Neural progenitor cell (in vitro differentiated cells): ENCODE data around the gene TMEM175. TPM values are rescaled to one million over a fixed set of nuclear protein-coding genes. Genes with fewer than 3 reads are reported as not detected.
"Not testable (repeated sequence)": the region's sequence is repeated elsewhere in the genome, so short reads cannot be mapped to it uniquely, and the experiment has no call there.

ENCODE experiments used
- DNase-seq: peaks from one replicate; pipeline ENCODE4 v3.0.0-alpha.2; 2016; ENCODE audit warnings: low spot score
- H2AFZ ChIP-seq: fragments of 200-600 bp; sonication (generic); replicated peaks from 2 replicates; pipeline ENCODE4 v1.6.1; 2016; ENCODE audit warnings: antibody characterized with exemption
- H3F3A ChIP-seq: fragments of 200-600 bp; sonication (generic); 2 replicates; pipeline ENCODE4 v1.6.1; 2016; ENCODE audit warnings: antibody characterized with exemption, low read depth
- H3K27ac ChIP-seq: fragments of 200-600 bp; sonication (generic); 2 replicates; pipeline ENCODE4 v1.5.1; 2016; ENCODE audit warnings: mild to moderate bottlenecking
- H3K27me3 ChIP-seq: fragments of 200-600 bp; sonication (generic); 2 replicates; pipeline ENCODE4 v1.6.1; 2016; ENCODE audit warnings: mild to moderate bottlenecking, moderate library complexity
- H3K36me3 ChIP-seq: fragments of 200-600 bp; sonication (generic); 2 replicates; pipeline ENCODE4 v1.5.1; 2016
- H3K4me1 ChIP-seq: fragments of 200-600 bp; sonication (generic); 2 replicates; pipeline ENCODE4 v1.6.1; 2016; ENCODE audit warnings: mixed run types
- H3K4me2 ChIP-seq: fragments of 200-600 bp; sonication (generic); 2 replicates; pipeline ENCODE4 v1.6.1; 2016
- H3K4me3 ChIP-seq: fragments of 200-600 bp; sonication (generic); 2 replicates; pipeline ENCODE4 v1.5.1; 2016
- H3K79me2 ChIP-seq: fragments of 200-600 bp; sonication (generic); 2 replicates; pipeline ENCODE4 v1.6.1; 2016; ENCODE audit warnings: low read depth
- H3K9ac ChIP-seq: fragments of 200-600 bp; sonication (generic); 2 replicates; pipeline ENCODE4 v1.6.1; 2016
- H3K9me3 ChIP-seq: fragments of 200-600 bp; sonication (generic); 2 replicates; pipeline ENCODE4 v1.5.1; 2016; ENCODE audit warnings: low read depth
- H4K20me1 ChIP-seq: fragments of 200-600 bp; sonication (generic); 2 replicates; pipeline ENCODE4 v1.6.1; 2016; ENCODE audit warnings: low read depth
- H3K27ac Mint-ChIP-seq: 3 replicates; pipeline ENCODE4 v1.8.0; 2021; ENCODE audit warnings: mixed read lengths
- H3K27me3 Mint-ChIP-seq: 2 replicates; pipeline ENCODE4 v1.8.0; 2022; ENCODE audit warnings: low read depth, mild to moderate bottlenecking, inconsistent platforms, moderate library complexity, mixed read lengths; ENCODE audit not compliant: insufficient read depth
- H3K36me3 Mint-ChIP-seq: 3 replicates; pipeline ENCODE4 v1.8.0; 2021; ENCODE audit warnings: mixed read lengths
- H3K4me1 Mint-ChIP-seq: 3 replicates; pipeline ENCODE4 v1.8.0; 2021; ENCODE audit warnings: mixed read lengths
- H3K4me3 Mint-ChIP-seq: 3 replicates; pipeline ENCODE4 v1.8.0; 2021; ENCODE audit warnings: mild to moderate bottlenecking, moderate library complexity, mixed read lengths
- H3K9me3 Mint-ChIP-seq: 3 replicates; pipeline ENCODE4 v1.8.0; 2020; ENCODE audit warnings: mixed read lengths
- CTCF ChIP-seq: fragments of 200-600 bp; sonication (generic); IDR thresholded peaks from 2 replicates; pipeline ENCODE4 v1.5.1; 2017; ENCODE audit warnings: antibody characterized with exemption, mild to moderate bottlenecking
- EZH2 ChIP-seq: fragments of 200-600 bp; sonication (generic); IDR thresholded peaks from 2 replicates; pipeline ENCODE4 v1.6.1; 2017; ENCODE audit warnings: antibody characterized with exemption, mild to moderate bottlenecking, moderate library complexity
- EZH2phosphoT487 ChIP-seq: fragments of 200-600 bp; sonication (generic); IDR thresholded peaks from 2 replicates; pipeline ENCODE4 v1.6.1; 2017; ENCODE audit warnings: antibody characterized with exemption
- total RNA-seq: library from RNA; depleted of rRNA; stranded (reverse); fragments of >200 nt; gene quantifications from 2 replicates; pipeline ENCODE4 v1.2.3, GENCODE V29; 2015; ENCODE audit warnings: low replicate concordance

TMEM175 gene
- total RNA-seq, 1 donor from 2014 or later: 4.4 TPM

DNA sequence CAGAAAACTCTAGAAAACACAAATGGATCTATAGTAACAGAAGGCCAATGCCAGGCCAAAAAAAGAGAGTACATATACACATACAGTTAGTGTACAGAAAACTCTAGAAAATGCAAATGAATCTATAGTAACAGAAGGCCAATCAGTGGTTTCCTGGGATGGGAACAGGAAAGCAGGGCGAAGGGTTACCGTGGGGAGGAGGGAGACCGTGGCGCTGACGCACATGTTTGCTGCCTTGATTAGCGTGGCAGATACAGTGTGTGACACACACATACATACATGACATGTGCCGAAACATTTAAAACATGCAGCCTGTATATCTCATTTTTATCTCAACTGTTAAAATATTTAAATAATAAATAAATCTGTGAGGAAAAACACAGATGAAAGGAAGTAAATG, 14.8 kb upstream of the TMEM175 start:
- H3K9me3 Mint-ChIP-seq: no peaks in the 10 kb centered on the region
- peaks cover 9% of the 10 kb centered on the region for H3K4me1 Mint-ChIP-seq
- peaks cover 12% of the 10 kb centered on the region for H4K20me1 ChIP-seq

GRCh38 chr4:917992-918391, 14.3 kb upstream of the TMEM175 start:
- TF ChIP-seq CTCF: no peak
- TF ChIP-seq EZH2: no peak
- no peak for TF ChIP-seq EZH2phosphoT487
- Mint-ChIP-seq H3K4me3 (no peak overlapping the region), H3K27me3 (peaks cover 2% of the 10 kb centered on the region), H3K36me3 (peaks cover 13% of the 10 kb centered on the region), H3K4me1 (peaks cover 5% of the 10 kb centered on the region), H3K9me3 (no peaks in the 10 kb centered on the region), H3K27ac (no peak overlapping the region)
- H3K9me3 ChIP-seq: no peaks in the 10 kb centered on the region
- H3K27me3 ChIP-seq: no peaks in the 10 kb centered on the region
- no peak overlapping the region for H3K4me3 ChIP-seq
- H4K20me1 ChIP-seq: peaks cover 12% of the 10 kb centered on the region
- no peak for DNase-seq
- no peak overlapping the region for H2AFZ ChIP-seq
- no peak overlapping the region for H3K9ac ChIP-seq
- peaks cover 74% of the 10 kb centered on the region for H3K79me2 ChIP-seq
- no peaks in the 10 kb centered on the region for H3F3A ChIP-seq
- H3K27ac ChIP-seq: no peak overlapping the region
- no peak overlapping the region for H3K4me2 ChIP-seq
- H3K36me3 ChIP-seq: no peaks in the 10 kb centered on the region
- no peaks in the 10 kb centered on the region for H3K4me1 ChIP-seq

More for the DNA sequence above, 14.8 kb upstream of the TMEM175 start:
- TF ChIP-seq CTCF (no peak), EZH2 (no peak)
- H3K4me3 ChIP-seq: no peak overlapping the region
- no peaks in the 10 kb centered on the region for H3K4me1 ChIP-seq
- no peaks in the 10 kb centered on the region for H3K9me3 ChIP-seq
- H3K4me2 ChIP-seq: no peak overlapping the region
- H3K27ac Mint-ChIP-seq: no peak overlapping the region
- no peak for DNase-seq
- peaks cover 69% of the 10 kb centered on the region for H3K79me2 ChIP-seq
- no peaks in the 10 kb centered on the region for H3F3A ChIP-seq
- H3K27me3 ChIP-seq: no peaks in the 10 kb centered on the region
- no peak overlapping the region for H3K4me3 Mint-ChIP-seq
- H3K9ac ChIP-seq: no peak overlapping the region
- peaks cover 2% of the 10 kb centered on the region for H3K27me3 Mint-ChIP-seq
- H3K27ac ChIP-seq: no peak overlapping the region
- H3K36me3 ChIP-seq: no peaks in the 10 kb centered on the region
- peaks cover 13% of the 10 kb centered on the region for H3K36me3 Mint-ChIP-seq
- no peak overlapping the region for H2AFZ ChIP-seq

DNA sequence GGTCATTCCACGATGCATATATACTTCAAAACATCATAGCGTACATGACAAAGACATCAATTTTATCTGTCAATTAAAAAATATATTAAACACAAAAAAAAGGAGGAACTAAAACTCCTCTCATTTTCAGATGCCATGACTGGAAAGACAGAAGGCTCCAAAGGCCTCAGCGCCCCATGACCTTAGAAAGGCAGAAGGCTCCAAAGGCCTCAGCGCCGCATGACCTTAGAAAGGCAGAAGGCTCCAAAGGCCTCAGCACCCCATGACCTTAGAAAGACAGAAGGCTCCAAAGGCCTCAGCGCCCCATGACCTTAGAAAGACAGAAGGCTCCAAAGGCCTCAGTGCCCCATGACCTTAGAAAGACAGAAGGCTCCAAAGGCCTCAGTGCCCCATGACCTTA, 13.7 kb upstream of the TMEM175 start:
- not testable (repeated sequence) for H3K4me2 ChIP-seq, H3K27ac ChIP-seq, H3K4me1 Mint-ChIP-seq, H3K4me1 ChIP-seq, H3K4me3 Mint-ChIP-seq, H3K9ac ChIP-seq, H3K4me3 ChIP-seq, H4K20me1 ChIP-seq, H3K27me3 ChIP-seq, H3F3A ChIP-seq, H3K9me3 Mint-ChIP-seq, H2AFZ ChIP-seq, H3K9me3 ChIP-seq, H3K27ac Mint-ChIP-seq, DNase-seq, H3K27me3 Mint-ChIP-seq, H3K36me3 ChIP-seq
- peaks cover 13% of the 10 kb centered on the region for H3K36me3 Mint-ChIP-seq
- peaks cover 80% of the 10 kb centered on the region for H3K79me2 ChIP-seq

DNA sequence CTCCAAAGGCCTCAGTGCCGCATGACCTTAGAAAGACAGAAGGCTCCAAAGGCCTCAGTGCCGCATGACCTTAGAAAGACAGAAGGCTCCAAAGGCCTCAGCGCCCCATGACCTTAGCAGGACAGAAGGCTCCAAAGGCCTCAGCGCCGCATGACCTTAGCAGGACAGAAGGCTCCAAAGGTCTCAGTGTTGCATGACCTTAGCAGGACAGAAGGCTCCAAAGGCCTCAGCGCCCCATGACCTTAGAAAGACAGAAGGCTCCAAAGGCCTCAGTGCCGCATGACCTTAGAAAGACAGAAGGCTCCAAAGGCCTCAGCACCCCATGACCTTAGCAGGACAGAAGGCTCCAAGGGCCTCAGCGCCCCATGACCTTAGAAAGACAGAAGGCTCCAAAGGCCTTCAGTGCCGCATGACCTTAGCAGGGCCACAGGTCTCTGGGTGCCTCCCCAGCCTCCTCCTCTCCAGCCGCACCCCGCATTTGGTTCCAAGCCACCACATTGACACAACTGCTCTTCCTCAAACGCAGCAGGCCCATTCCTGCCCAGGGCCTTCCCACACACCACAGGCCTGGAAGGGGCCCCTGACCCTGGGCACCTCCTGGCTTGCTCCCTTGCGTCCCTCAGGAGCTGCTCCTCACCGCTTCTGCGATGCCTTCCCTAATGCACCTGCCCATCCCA, 13.1 kb upstream of the TMEM175 start:
- not testable (repeated sequence) for H3K4me1 Mint-ChIP-seq, H3K4me3 Mint-ChIP-seq, H3K27me3 ChIP-seq, H3K27ac ChIP-seq, H3K27me3 Mint-ChIP-seq, H3K4me1 ChIP-seq, H4K20me1 ChIP-seq, H2AFZ ChIP-seq, H3K4me3 ChIP-seq, H3K36me3 ChIP-seq, H3F3A ChIP-seq, DNase-seq, H3K9ac ChIP-seq, H3K9me3 Mint-ChIP-seq, H3K4me2 ChIP-seq, H3K9me3 ChIP-seq
- peaks cover 85% of the 10 kb centered on the region for H3K79me2 ChIP-seq
- peak overlapping the region; percentile 66 for H3K27ac Mint-ChIP-seq
- H3K36me3 Mint-ChIP-seq: peaks cover 13% of the 10 kb centered on the region
